ENCODE results near the gene MUC15. TPM values are rescaled to one million over a fixed set of nuclear protein-coding genes. Genes with fewer than 3 reads are reported as not detected.

MUC15 gene
- total and polyA plus RNA-seq, 2 of the 8 experiments (the other 6 are each of a cell fraction or from before 2014, with no cell fraction given) = not detected

GRCh38 chr11:26539517-26539916, 32.5 kb downstream of the MUC15 start:
- FAIRE-seq (no peak), DNase-seq (ENCODE audit: low read depth in 1 of 2, low spot score in 2 of 2) (no peak)
- Histone ChIP-seq H3K4ac (replicated peaks; ENCODE audit: insufficient read length, low read depth, low read length) (no peak overlapping the region), H3K18ac (ENCODE audit: extremely low read depth, low read length) (no peak overlapping the region), H4K20me1 (replicated peaks in 1 of 2; ENCODE audit: control insufficient read depth in 1 of 2, insufficient read depth in 2 of 2, low read length in 2 of 2) (no peaks in the 10 kb centered on the region), H2AK5ac (ENCODE audit: low read depth, low read length) (no peak overlapping the region), H2BK12ac (ENCODE audit: low read depth, low read length) (no peak overlapping the region), H3K79me2 (ENCODE audit: control insufficient read depth in 1 of 2, insufficient read depth in 2 of 2, low read length in 2 of 2) (no peaks in the 10 kb centered on the region), H4K5ac (ENCODE audit: insufficient read length, low read depth, low read length) (no peak overlapping the region), H4K91ac (replicated peaks; ENCODE audit: insufficient read length, low read length) (no peak overlapping the region), H3K4me3 (ENCODE audit: extremely low read depth in 1 of 4, insufficient read depth in 2 of 4, low read depth in 3 of 4, low read length in 4 of 4) (no peak overlapping the region), H3K27me3 (replicated peaks in 1 of 4; ENCODE audit: control insufficient read depth in 3 of 4, extremely low read depth in 1 of 4, insufficient read depth in 3 of 4, low read length in 3 of 4) (no peaks in the 10 kb centered on the region), H3K9ac (replicated peaks in 1 of 4; ENCODE audit: extremely low read depth in 1 of 4, low read depth in 3 of 4, low read length in 3 of 4) (no peak overlapping the region), H3K9me3 (ENCODE audit: insufficient read depth in 2 of 2, low read depth in 1 of 2, low read length in 1 of 2) (no peaks in the 10 kb centered on the region), H3K23ac (ENCODE audit: insufficient read length) (no peak overlapping the region), H3K23me2 (ENCODE audit: low read depth, low read length) (no peaks in the 10 kb centered on the region), H3K56ac (replicated peaks; ENCODE audit: insufficient read length, low read depth, low read length) (no peak overlapping the region), H3K36me3 (ENCODE audit: control insufficient read depth in 2 of 4, insufficient read depth in 4 of 4, low read length in 3 of 4) (no peaks in the 10 kb centered on the region), H2BK20ac (ENCODE audit: low read length) (no peak overlapping the region), H3K4me1 (replicated peaks in 1 of 4; ENCODE audit: control insufficient read depth in 3 of 4, insufficient read depth in 4 of 4, low read length in 3 of 4) (no peaks in the 10 kb centered on the region), H2BK120ac (replicated peaks; ENCODE audit: low read depth, low read length) (no peak overlapping the region), H3K4me2 (ENCODE audit: insufficient read depth in 1 of 2, low read depth in 2 of 2, low read length in 2 of 2) (no peak overlapping the region), H2AFZ (ENCODE audit: low read length) (no peak overlapping the region), H3K14ac (ENCODE audit: insufficient read length) (no peak overlapping the region), H4K8ac (ENCODE audit: extremely low read depth, insufficient read depth, low read length) (no peak overlapping the region), H3K27ac (ENCODE audit: low read depth, low read length) (no peak overlapping the region), H2BK15ac (ENCODE audit: low read length) (no peak overlapping the region), H2BK5ac (ENCODE audit: low read depth, low read length) (no peak overlapping the region), H3K79me1 (ENCODE audit: low read depth, low read length) (no peaks in the 10 kb centered on the region)
- WGBS, 2 experiments (ENCODE audit: extremely low coverage in 1 of 2, insufficient coverage in 1 of 2, insufficient read length in 1 of 2, insufficient replicate concordance in 2 of 2, low coverage in 1 of 2, low lambda C conversion rate in 2 of 2, missing lambda C conversion rate in 1 of 2) = 90% methylated on average over 3 of the region's 3 CpGs; no CpG with 5 or more reads in 1 of the 2 experiments
- POLR2A ChIA-PET (ENCODE audit: partially characterized antibody) = no interaction called here
- CTCF ChIA-PET (ENCODE audit: partially characterized antibody) = no interaction called here
- no peak for TF ChIP-seq CHD7 (IDR thresholded peaks at IDR 0.05; ENCODE audit: insufficient replicate concordance, low read length)
